ENCODE data around the gene PNMA6E. TPM values are rescaled to one million over a fixed set of nuclear protein-coding genes. Genes with fewer than 3 reads are reported as not detected.

Gene PNMA6E
- total RNA-seq, 1 donor from 2014 or later, result not detected

DNA sequence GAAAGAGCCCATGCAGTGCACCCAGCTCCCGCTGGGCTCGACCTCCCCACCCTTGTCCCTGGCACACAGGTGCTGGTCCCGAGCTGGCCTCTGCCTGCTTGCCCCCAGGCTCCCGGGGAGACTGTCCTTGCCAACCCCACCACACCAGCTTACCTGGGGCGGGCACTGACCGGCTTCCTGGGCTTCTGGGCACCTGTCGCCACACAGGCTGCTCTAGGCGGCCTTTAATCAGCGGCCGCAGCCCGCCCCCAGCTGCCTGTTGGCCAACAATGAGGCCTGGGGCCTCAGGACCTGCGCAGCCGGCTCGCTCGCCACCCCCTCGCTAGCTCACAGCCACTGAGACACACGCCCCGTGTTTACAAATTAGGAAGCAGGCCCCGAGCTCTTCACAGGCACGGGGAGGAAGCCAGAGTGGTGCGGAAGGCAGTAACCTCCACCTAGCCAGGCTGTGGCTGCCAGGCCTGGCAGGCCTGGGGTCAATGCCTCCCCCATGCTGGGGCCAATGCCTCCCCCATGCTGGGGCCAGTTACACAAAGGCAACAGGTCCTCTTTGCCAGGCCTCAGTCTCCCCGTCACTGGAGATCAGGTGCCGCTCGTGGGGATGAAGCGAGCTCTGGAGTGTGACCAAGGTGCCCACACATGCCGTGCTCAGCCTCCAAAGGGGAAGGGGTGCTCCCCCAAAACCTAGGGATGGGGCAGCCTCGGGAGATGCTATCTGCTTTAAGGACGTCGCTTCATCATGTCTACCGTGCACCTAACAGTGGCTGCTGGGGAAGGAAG lies 44.9 kb upstream of the PNMA6E start, which contains the start of gene TREX2:
TSS of gene TREX2 (minus strand) at position 201 of the 780 bp plus-strand sequence. CDS start 626 bp downstream, outside the sequence.
- Mint-ChIP-seq H3K27ac (ENCODE audit: unreplicated experiment) (no peak within 1 kb of the TSS), H3K27me3 (ENCODE audit: unreplicated experiment) (no peaks in the 10 kb centered on the region), H3K4me3 (ENCODE audit: unreplicated experiment) (no peak within 1 kb of the TSS), H3K4me1 (ENCODE audit: low read depth, unreplicated experiment) (no peaks in the 10 kb centered on the region), H3K9me3 (ENCODE audit: unreplicated experiment) (no peaks in the 10 kb centered on the region), H3K36me3 (ENCODE audit: unreplicated experiment) (no peaks in the 10 kb centered on the region)
- no peak for TF ChIP-seq CTCF (IDR thresholded peaks at IDR 0.05; ENCODE audit: partially characterized antibody, unreplicated experiment)
- DNase-seq, result no peak

- DNase-seq, result no peak
- H3K27me3 Mint-ChIP-seq (ENCODE audit: unreplicated experiment), result no peaks in the 10 kb centered on the region
- TF ChIP-seq CTCF (IDR thresholded peaks at IDR 0.05; ENCODE audit: partially characterized antibody, unreplicated experiment), result no peak
- H3K9me3 Mint-ChIP-seq (ENCODE audit: unreplicated experiment), result no peaks in the 10 kb centered on the region
- H3K4me3 Mint-ChIP-seq (ENCODE audit: unreplicated experiment), result no peak overlapping the region
- H3K27ac Mint-ChIP-seq (ENCODE audit: unreplicated experiment), result no peak overlapping the region
- no peaks in the 10 kb centered on the region for H3K36me3 Mint-ChIP-seq (ENCODE audit: unreplicated experiment)
- H3K4me1 Mint-ChIP-seq (ENCODE audit: low read depth, unreplicated experiment), result no peaks in the 10 kb centered on the region
These were observed 44.1 kb upstream of the PNMA6E start for GRCh38 chrX:153445106-153445855.

GRCh38 chrX:153444333-153445011 lies 43.3 kb upstream of the PNMA6E start:
- DNase-seq, result no peak
- H3K9me3 Mint-ChIP-seq (ENCODE audit: unreplicated experiment), result no peaks in the 10 kb centered on the region
- no peak for TF ChIP-seq CTCF (IDR thresholded peaks at IDR 0.05; ENCODE audit: partially characterized antibody, unreplicated experiment)
- no peaks in the 10 kb centered on the region for H3K36me3 Mint-ChIP-seq (ENCODE audit: unreplicated experiment)
- H3K4me1 Mint-ChIP-seq (ENCODE audit: low read depth, unreplicated experiment), result no peaks in the 10 kb centered on the region
- H3K27me3 Mint-ChIP-seq (ENCODE audit: unreplicated experiment), result no peaks in the 10 kb centered on the region
- no peak overlapping the region for H3K27ac Mint-ChIP-seq (ENCODE audit: unreplicated experiment)
- no peak overlapping the region for H3K4me3 Mint-ChIP-seq (ENCODE audit: unreplicated experiment)

DNA sequence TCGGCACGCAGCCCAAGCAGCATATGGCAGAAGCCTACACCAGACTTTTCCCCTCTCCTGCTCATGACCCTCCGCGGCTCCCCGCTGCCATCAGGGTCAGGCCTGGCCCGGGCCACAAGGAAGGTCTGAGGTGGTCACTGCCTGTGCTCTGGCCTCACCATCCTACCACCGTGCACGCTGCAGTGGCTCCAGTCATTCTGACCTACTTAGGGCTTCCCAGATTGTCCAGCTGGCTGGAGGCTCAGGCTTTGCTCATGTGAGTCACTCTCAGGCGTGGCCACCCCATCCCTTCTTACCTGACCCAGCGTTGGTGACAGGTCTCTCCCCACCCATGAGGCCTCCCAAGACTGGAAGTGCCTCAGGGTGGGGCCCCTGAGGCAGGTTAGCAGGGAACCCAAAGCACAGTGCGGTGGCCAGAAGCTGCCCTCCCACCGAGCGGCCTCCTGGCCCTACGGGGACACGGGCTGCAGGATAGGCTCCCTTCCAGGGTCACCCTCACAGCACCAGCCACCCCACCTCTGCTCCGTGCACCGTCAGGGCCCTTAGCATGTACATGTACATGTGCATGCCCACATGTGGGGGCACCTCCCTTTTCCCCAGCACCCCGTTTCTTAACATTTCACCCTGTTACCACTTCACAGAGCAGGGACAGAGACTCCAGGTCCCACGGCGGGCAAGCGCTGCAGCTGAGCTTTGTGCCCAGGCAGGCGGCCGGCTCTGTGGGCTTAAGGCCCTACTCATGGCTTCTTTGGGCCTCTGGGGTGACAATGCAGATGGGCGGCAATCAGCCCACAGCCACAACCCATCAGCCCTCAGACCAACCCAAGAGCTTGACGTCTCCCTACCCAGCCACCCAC lies 42.6 kb upstream of the PNMA6E start:
- no peak overlapping the region for H3K4me3 Mint-ChIP-seq (ENCODE audit: unreplicated experiment)
- H3K4me1 Mint-ChIP-seq (ENCODE audit: low read depth, unreplicated experiment), result no peaks in the 10 kb centered on the region

More for the DNA sequence above, 42.6 kb upstream of the PNMA6E start:
- no peaks in the 10 kb centered on the region for H3K9me3 Mint-ChIP-seq (ENCODE audit: unreplicated experiment)
- H3K27me3 Mint-ChIP-seq (ENCODE audit: unreplicated experiment), result no peaks in the 10 kb centered on the region
- TF ChIP-seq CTCF (IDR thresholded peaks at IDR 0.05; ENCODE audit: partially characterized antibody, unreplicated experiment), result no peak
- no peak for DNase-seq
- H3K27ac Mint-ChIP-seq (ENCODE audit: unreplicated experiment), result no peak overlapping the region
- H3K36me3 Mint-ChIP-seq (ENCODE audit: unreplicated experiment), result no peaks in the 10 kb centered on the region
